Heart left ventricle (tissue), 13 donors: Measurements from ENCODE around the gene IL20RA.

Source experiments
- POLR2A ChIP-seq, 2 donors: fragments of 450-650 bp; IDR thresholded peaks; one replicate each; pipeline ENCODE4 v1.6.1; 2017; ENCODE audit warnings: antibody characterized with exemption in 2 of 2, mild to moderate bottlenecking in 2 of 2, moderate library complexity in 2 of 2
- TF ChIP-seq, protein P1 (sequence below), 12 donors: fragments of 200-600 bp; sonication (generic) in 4 of 12; IDR thresholded peaks; one replicate each; pipeline versions ENCODE4 v1.5.0 to v1.8.0; 2018 to 2022; ENCODE audit warnings: antibody characterized with exemption in 12 of 12, mild to moderate bottlenecking in 5 of 12
- donor health status: ischemic (EF 13 %, LVEDD 7.1; RV severe dilation, severe dysfunction).
- donor health status: DM: no; HTN: yes; CAD: no.
- donor health status: DM: no; HTN: no; CAD: no.
- donor health status: ischemic (EF 25% LVEDD 6.9; RV normal size, moderate dysfunction).
- donor health status: ischemic (EF 25% LVEDD 5.7; RV mildly dilated, moderate dysfunction).
- donor health status: ischemic (EF 35%, LVEDD 5.7; RV mildly dilated, moderate dysfunction).
- donor health status: nonischemic (EF 11% LVEDD 7.7; RV severe dilation, severe dysfunction).
- donor health status: DM: yes; HTN: yes; CAD: no.
- donor health status: PGD.
- donor health status: ischemic (EF 29% LVEDD 5.4; RV normal size, mild dysfunction).
- donor health status: nonischemic (EF 23%, LVEDD 6.1; RV moderate dilation, normal function).

DNA sequence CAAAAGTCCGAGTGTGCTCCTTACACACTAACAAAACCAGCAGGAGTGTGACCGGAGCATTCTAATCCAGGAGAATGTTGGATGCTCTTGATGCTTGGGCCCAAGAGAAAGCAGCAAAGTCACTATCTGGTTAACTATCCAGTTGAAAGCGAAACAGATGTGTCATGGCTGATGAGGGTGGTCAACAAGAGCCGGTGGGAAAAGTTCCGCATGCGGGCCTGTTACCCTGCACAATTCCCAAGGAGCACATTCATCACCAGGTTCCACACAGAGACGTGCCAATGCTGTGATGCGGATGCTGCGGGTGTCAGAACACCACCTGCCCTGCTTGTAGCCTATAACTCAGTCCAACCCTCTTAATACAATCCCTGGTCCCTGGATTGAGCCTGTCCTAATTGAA, 38.7 kb downstream of the IL20RA start:
- TF ChIP-seq, protein P1, sequence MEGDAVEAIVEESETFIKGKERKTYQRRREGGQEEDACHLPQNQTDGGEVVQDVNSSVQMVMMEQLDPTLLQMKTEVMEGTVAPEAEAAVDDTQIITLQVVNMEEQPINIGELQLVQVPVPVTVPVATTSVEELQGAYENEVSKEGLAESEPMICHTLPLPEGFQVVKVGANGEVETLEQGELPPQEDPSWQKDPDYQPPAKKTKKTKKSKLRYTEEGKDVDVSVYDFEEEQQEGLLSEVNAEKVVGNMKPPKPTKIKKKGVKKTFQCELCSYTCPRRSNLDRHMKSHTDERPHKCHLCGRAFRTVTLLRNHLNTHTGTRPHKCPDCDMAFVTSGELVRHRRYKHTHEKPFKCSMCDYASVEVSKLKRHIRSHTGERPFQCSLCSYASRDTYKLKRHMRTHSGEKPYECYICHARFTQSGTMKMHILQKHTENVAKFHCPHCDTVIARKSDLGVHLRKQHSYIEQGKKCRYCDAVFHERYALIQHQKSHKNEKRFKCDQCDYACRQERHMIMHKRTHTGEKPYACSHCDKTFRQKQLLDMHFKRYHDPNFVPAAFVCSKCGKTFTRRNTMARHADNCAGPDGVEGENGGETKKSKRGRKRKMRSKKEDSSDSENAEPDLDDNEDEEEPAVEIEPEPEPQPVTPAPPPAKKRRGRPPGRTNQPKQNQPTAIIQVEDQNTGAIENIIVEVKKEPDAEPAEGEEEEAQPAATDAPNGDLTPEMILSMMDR (IDR thresholded peaks at IDR 0.05) = no peak
- TF ChIP-seq POLR2A (IDR thresholded peaks at IDR 0.05) = no peak
